SJSA1 (cell line): ENCODE results near the gene TESMIN. TPM values are rescaled to one million over a fixed set of nuclear protein-coding genes. Genes with fewer than 3 reads are reported as not detected.

Experiments
- DNase-seq, 2 experiments: peaks; one replicate each; pipeline ENCODE4 v3.0.0-alpha.2; 2015 to 2020; ENCODE audit warnings: low spot score in 2 of 2, low read depth in 1 of 2
- H3K27ac ChIP-seq: fragments of 250-450 bp; sonication (Bioruptor Pico); 2 replicates; pipeline ENCODE4 v1.5.1; 2020; ENCODE audit warnings: mild to moderate bottlenecking, moderate library complexity
- H3K27me3 ChIP-seq: fragments of 250-450 bp; sonication (Bioruptor Pico); replicated peaks from 2 replicates; pipeline ENCODE4 v1.5.1; 2020; ENCODE audit warnings: mild to moderate bottlenecking, moderate library complexity
- H3K36me3 ChIP-seq: fragments of 250-450 bp; sonication (Bioruptor Pico); 2 replicates; pipeline ENCODE4 v1.5.1; 2020; ENCODE audit warnings: mild to moderate bottlenecking
- H3K4me1 ChIP-seq: fragments of 250-450 bp; sonication (Bioruptor Pico); replicated peaks from 2 replicates; pipeline ENCODE4 v1.6.1; 2021; ENCODE audit warnings: mild to moderate bottlenecking
- H3K4me3 ChIP-seq: fragments of 250-450 bp; sonication (Bioruptor Pico); 2 replicates; pipeline ENCODE4 v1.5.1; 2020; ENCODE audit warnings: mild to moderate bottlenecking
- H3K9me3 ChIP-seq: fragments of 250-450 bp; sonication (Bioruptor Pico); replicated peaks from 2 replicates; pipeline ENCODE4 v1.5.1; 2020; ENCODE audit warnings: mild to moderate bottlenecking
- total RNA-seq: library from RNA; depleted of rRNA; stranded (reverse); fragments of >200 nt; shearing (Covaris generic); gene quantifications from 2 replicates; pipeline ENCODE4 v1.2.3, GENCODE V29; 2014

The TESMIN gene
- total RNA-seq, 1 experiment from 2014 or later = 6.7 TPM

DNA sequence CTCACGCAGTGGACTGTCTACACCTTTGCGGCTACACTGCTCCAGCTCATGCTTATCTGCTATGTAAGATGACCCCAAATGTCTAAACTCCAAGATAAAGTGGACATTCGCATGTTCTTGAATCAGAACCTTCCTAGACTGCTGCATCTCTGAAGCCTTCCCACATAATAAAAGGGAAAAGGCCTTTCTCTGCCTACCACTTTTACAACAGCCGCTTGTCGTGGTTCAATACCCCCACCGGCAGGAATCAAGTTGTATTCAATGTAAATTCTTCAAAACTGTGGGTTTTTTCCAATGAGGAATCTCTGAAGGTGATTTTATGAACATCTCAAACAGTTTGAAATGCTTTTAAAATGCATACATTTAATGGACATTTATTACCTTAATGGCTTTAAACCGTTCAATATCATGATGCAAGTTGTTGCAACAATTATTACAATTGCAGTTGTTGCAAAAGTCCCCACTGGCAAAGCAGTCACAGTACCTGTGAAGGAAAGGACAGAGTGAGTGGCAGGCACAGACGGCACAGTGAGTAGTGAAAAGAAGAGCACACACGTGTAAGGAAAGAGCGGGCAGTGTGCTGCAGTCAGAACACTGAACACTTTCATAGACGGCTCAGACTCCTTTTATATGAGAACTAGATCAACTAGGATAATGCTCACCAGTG, 35.7 kb downstream of the TESMIN start:
- DNase-seq = peak in 1 of 2 experiments; percentile 29
- no peak overlapping the region for H3K27ac ChIP-seq
- no peak overlapping the region for H3K4me3 ChIP-seq
- H3K4me1 ChIP-seq = no peaks in the 10 kb centered on the region
- peaks cover 9% of the 10 kb centered on the region; the same call in 1 of the 2 replicates for H3K27me3 ChIP-seq
- H3K9me3 ChIP-seq = peaks cover 13% of the 10 kb centered on the region
- H3K36me3 ChIP-seq = no peaks in the 10 kb centered on the region

DNA sequence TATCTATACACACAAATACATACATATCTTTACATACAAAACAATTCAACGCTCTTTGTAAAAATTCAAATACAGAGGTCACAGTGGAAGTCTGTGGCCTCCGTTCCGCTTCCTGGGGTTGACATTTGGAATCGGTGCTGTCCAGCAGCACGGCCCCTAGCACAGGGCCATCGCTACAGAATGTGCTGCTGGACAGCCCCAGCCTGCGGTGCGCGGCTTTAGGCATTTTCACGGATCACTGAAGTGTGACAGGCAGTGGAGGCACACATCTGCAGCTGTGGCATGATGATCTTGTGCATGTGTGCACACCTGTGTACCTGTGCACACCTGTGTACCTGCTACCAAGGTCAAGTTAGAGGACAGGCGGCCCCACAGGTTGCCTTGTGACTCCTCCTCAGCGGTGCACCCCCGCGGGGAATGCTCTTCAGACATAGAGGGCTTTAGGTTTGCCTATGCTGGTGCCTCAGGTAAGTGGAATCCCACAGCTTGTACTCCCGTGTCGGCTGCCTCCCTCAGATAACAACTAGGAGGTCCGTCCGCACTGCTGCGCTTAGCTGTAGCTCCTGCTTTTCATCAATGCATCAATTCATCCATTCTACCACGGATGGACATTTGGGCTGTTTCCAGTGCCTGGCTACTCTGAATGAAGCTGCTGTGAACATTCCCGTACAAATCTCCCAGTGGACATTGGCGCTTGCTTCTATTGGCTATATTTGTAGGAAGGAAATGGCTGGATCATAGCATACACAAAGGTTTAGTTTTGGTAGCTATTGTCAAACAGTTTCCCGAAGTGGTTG, 37.1 kb downstream of the TESMIN start:
- Histone ChIP-seq H3K4me3 (no peak overlapping the region), H3K36me3 (no peaks in the 10 kb centered on the region), H3K27me3 (peaks cover 6% of the 10 kb centered on the region; the same call in 1 of the 2 replicates), H3K27ac (no peak overlapping the region), H3K4me1 (no peaks in the 10 kb centered on the region), H3K9me3 (peaks cover 3% of the 10 kb centered on the region)
- DNase-seq = peak in 1 of 2 experiments; percentile 46

DNA sequence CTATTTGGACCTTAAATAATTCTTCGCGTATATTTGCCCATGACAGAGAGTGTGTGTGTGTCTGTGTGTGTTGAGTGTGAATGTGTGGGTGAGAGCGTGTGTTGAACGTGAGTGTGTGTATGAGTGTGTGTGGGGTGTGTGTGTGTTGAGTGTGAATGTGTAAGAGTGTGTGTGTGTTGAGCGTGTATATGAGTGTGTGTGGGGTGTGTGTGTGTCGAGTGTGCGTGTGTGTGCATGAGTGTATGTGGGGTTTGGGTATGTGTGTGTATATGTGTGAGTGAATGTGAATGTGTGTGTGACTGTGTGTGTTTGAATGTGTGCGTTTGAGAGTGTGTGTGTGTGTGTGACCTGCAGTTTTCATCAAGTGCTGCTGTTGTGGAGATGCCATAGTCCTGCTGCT, 40.2 kb downstream of the TESMIN start:
- DNase-seq = no peak
- H3K9me3 ChIP-seq = no peaks in the 10 kb centered on the region
- H3K36me3 ChIP-seq = no peaks in the 10 kb centered on the region
- no peaks in the 10 kb centered on the region for H3K4me1 ChIP-seq
- H3K4me3 ChIP-seq = no peak overlapping the region
- H3K27ac ChIP-seq = no peak overlapping the region
- peaks cover 15% of the 10 kb centered on the region for H3K27me3 ChIP-seq

DNA sequence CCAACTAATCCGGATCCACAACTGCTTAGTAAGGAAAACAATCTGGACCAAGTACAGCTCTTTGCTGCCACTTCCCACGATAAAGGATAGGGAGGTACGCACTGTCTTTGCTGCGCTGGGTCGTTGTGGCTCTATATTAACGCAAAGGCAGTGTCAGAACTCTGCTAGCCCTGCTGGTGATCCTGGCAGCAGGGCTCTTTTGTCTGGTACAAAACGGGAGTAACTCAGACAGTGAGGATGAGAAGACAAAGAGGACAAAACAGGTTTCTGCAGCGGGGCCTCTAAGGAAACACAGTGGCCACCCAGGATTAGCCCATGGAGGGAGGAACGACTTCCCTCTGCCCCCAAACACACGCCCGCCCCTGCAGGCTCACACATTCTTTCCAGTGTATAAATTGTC, 40.9 kb downstream of the TESMIN start:
- DNase-seq = peak in 1 of 2 experiments; percentile 44
- H3K4me3 ChIP-seq = no peak overlapping the region
- peaks cover 22% of the 10 kb centered on the region for H3K27me3 ChIP-seq

DNA sequence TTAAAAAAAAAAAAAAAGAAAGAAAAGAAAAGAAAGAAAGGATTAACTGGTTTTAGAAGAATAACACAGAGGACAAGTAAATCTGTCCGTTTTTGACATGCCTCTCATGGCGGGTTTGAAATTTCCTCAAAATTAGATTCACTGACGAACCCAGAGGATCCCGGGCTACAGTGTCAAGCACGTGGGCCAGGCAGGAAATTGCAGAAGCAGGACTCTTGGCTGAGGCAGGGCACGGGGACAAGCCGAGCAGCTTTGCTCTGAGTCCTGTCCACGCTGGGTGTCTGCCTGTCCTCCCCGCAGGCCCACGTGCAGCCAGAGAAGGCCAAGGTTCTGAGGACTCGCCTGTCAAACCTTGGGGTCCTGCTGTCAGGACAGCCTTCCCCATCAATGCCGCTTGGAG, 42.3 kb downstream of the TESMIN start:
- H3K4me3 ChIP-seq = no peak overlapping the region
- peak in 1 of 2 experiments; percentile 44 for DNase-seq
- H3K27me3 ChIP-seq = peaks cover 35% of the 10 kb centered on the region
- 0 out of 2 replicates have a peak, but pooled peaks cover 3% of the 10 kb centered on the region for H3K4me1 ChIP-seq
- H3K36me3 ChIP-seq = no peaks in the 10 kb centered on the region
- H3K9me3 ChIP-seq = no peaks in the 10 kb centered on the region
- no peak overlapping the region for H3K27ac ChIP-seq

More for the DNA sequence above, 40.9 kb downstream of the TESMIN start:
- H3K4me1 ChIP-seq = no peaks in the 10 kb centered on the region
- no peak overlapping the region for H3K27ac ChIP-seq
- H3K9me3 ChIP-seq = no peaks in the 10 kb centered on the region
- H3K36me3 ChIP-seq = no peaks in the 10 kb centered on the region

DNA sequence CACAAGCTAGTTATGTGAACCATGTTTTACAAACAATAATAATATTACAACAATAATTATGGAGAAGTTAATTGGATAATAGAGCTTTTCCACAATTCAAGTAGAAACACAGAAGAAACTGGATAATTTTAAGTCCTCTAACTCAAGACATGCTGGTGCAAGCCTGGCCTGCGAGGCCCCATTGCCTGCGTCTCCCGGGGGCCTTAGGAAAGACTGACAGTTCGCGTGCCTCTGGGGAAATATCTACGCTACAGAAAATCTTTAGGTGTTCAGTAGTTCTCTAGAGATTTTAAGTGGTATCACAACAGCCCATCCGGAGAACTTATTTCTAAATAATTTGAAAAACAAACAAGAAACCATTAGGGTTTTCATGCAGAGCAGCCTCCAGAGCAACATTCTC, 43.8 kb downstream of the TESMIN start:
- Histone ChIP-seq H3K27ac (no peak overlapping the region), H3K36me3 (no peaks in the 10 kb centered on the region), H3K4me3 (no peak overlapping the region), H3K9me3 (no peaks in the 10 kb centered on the region), H3K4me1 (0 out of 2 replicates have a peak, but pooled peaks cover 3% of the 10 kb centered on the region), H3K27me3 (peaks cover 49% of the 10 kb centered on the region)
- no peak for DNase-seq

DNA sequence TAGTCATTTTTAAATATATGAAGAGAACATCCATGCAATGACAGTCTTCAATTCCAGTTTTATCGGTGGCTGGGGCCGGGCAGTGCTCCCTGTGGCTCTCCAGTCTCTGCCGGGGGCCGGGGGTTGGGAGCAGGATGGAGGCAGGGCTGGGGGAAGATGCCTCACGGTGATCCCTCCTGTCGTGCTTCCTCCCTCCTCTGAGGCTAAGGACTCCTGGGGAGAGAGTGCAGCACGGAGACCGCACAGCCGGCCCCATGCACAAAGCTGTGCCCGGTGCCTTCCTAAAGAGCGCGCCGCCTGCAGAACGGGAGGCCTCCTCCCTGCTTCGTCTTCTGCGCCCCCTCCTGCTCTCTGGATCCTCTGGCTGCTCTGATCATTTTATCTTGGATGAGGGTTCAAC, 46.4 kb downstream of the TESMIN start:
- DNase-seq = peak in 1 of 2 experiments; percentile 48
- Histone ChIP-seq H3K4me3 (no peak overlapping the region), H3K9me3 (no peaks in the 10 kb centered on the region)

DNA sequence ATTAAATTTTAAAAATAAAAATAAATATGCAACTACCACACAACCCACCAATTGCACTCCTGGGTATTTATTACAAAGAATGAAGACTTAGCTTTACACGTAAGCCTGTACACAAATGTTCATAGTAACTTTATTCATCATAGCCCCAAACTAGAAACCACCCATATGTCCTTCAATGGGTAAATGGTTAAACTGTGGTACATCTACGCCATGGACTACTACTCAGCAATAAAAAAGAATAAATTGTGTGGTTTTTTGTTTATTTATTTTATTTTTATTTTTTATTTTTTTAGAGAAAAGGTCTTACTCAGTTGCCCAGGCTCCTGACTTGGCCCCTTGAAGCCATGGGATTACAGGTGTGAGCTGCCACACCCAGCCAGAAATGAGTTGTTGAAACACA, 52.3 kb downstream of the TESMIN start:
- H3K27me3 ChIP-seq = peaks cover 34% of the 10 kb centered on the region

More for the DNA sequence above, 46.4 kb downstream of the TESMIN start:
- peaks cover 58% of the 10 kb centered on the region for H3K27me3 ChIP-seq
- H3K4me1 ChIP-seq = 0 out of 2 replicates have a peak, but pooled peaks cover 3% of the 10 kb centered on the region
- no peak overlapping the region for H3K27ac ChIP-seq
- H3K36me3 ChIP-seq = no peaks in the 10 kb centered on the region

DNA sequence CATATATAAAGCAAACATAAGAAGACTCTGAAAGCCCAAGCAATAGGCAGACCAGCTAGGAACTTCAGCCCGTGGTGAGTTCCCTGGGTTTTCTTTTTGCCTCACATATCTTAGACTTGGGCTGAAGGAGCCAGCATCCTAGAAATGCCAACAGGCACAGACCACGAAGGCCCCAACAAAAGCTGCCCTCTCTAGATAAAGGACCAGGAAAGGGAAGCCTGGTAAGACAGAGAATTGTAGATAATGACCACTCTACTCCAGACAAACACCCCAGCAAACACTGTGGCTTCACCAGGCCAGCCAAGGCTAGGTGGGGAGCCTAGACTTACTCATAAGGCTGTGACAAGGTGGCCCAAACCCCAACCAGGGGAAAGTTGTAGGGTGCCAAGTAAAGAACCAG, 55.8 kb downstream of the TESMIN start:
- no peak for DNase-seq
- H3K9me3 ChIP-seq = peaks cover 4% of the 10 kb centered on the region
- no peak overlapping the region for H3K4me3 ChIP-seq
- H3K4me1 ChIP-seq = no peaks in the 10 kb centered on the region
- H3K27me3 ChIP-seq = peaks cover 16% of the 10 kb centered on the region
- H3K36me3 ChIP-seq = no peaks in the 10 kb centered on the region
- H3K27ac ChIP-seq = no peak overlapping the region

More for the DNA sequence above, 52.3 kb downstream of the TESMIN start:
- Histone ChIP-seq H3K4me1 (no peaks in the 10 kb centered on the region), H3K4me3 (no peak overlapping the region), H3K36me3 (no peaks in the 10 kb centered on the region), H3K9me3 (peaks cover 4% of the 10 kb centered on the region), H3K27ac (no peak overlapping the region)
- DNase-seq = no peak

DNA sequence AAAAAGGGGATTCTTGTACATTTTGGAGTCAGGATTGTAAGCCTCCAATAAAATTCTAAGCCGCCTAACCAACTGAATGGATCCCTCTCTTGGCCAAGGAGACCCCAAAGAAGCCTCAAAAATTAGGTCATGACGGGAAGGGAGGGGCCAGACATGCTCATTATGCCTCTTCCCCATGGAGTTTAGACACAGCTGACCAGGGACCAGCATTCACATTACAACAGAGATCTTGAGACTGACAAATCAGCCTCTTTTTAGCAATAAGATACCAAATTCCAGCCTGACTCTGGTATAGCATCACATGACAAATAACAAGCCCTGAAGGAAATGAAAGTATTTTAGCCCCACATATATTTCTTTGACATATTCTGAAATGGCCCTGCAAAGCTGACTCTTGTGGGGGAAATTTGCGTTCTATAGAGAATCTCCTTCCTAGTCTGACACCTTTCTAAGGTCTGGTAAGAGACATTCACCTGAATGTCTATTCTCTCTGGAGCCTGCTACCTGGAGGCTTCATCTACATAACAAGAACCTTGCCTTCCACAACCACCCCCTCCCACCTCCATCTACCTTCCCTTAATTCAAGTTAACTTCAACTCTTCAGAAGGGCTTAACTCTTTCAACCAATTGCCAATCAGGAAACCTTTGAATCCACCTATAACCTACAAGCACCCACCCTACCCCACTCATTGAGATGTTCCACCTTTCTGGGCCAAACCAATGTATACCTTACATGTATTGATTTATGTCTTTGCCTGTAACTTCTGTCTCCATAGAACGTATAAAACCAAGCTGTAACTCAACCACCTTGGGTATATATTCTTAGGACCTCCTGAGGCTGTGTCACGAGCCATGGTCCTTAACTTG, 56.7 kb downstream of the TESMIN start:
- no peaks in the 10 kb centered on the region for H3K36me3 ChIP-seq
- no peak overlapping the region for H3K4me3 ChIP-seq
- no peak for DNase-seq
- no peaks in the 10 kb centered on the region for H3K4me1 ChIP-seq
- peaks cover 4% of the 10 kb centered on the region for H3K9me3 ChIP-seq
- peaks cover 21% of the 10 kb centered on the region for H3K27me3 ChIP-seq
- H3K27ac ChIP-seq = no peak overlapping the region

DNA sequence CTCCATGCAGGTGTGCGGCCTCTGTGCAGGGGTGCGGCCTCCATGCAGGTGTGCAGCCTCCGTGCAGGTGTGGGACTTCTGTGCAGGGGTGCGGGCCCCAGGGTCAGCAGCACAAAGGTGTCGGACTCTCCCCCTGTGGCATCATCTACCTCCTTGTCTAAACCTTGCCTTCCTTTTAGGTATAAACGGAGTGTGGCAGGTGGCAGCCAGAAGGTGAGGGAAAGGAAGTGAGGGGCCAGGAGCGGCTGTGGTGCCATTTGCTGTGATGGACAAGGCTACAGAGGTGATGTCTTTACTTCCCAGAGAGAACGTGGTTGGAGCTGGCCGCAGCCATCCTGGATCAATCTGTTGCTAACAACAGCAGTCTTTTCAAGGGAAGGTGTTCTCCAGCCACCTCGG, 57.8 kb downstream of the TESMIN start:
- Histone ChIP-seq H3K4me1 (no peaks in the 10 kb centered on the region), H3K9me3 (peaks cover 4% of the 10 kb centered on the region), H3K27me3 (peaks cover 27% of the 10 kb centered on the region), H3K27ac (no peak overlapping the region), H3K4me3 (no peak overlapping the region), H3K36me3 (no peaks in the 10 kb centered on the region)
- DNase-seq = no peak

DNA sequence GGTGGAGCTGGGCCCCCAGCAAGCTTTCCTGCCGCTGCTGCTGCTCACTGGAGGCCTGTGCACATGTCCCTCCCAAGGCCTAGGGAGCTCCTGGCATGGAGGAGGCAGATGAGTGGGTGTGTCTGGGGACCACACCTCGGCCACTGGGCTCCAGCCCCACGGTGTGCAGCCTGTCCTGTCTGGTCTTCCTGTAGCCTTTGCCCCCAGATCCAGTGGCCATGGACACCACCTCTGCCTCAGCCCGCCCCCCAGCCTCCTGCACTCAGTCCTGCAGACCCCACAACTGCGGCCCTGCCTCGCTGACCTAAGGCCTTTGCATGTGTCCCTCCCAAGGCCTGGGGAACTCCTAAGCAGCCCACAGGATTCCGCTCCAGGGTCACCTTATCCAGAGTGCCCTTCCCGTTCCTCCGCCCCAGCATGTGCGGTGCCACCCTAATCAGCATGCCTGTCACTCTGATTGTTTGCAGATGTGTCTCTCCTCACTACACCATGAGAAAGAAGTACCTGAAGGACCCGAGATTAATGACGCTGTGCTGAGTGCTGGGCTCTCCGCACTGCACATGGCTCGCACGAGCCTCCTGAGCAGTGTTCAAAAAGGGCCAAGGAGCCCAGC, 58.3 kb downstream of the TESMIN start:
- H3K27me3 ChIP-seq = peaks cover 27% of the 10 kb centered on the region
- no peak overlapping the region for H3K27ac ChIP-seq
- no peaks in the 10 kb centered on the region for H3K36me3 ChIP-seq
- DNase-seq = peak in 1 of 2 experiments; percentile 49
- H3K9me3 ChIP-seq = peaks cover 2% of the 10 kb centered on the region
- no peaks in the 10 kb centered on the region for H3K4me1 ChIP-seq
- H3K4me3 ChIP-seq = no peak overlapping the region

DNA sequence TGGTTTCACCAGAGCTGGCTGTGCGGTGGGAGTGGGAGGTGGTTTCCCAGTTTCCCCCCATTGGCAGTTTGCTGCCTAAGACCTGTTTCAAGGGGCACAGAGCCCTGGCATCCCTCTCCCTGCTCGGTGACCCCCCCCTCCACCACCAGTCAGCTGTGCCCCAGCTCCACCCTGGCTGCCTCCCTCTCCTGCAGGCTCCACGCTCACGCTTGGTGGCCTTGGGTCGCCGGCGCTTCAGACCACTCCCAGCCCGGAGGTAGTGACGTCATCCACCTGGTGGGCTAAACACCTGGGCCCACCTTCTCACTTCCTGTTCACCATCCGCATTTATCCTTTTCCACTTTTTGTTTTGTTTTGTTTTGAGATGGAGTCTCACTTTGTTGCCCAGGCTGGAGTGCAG, 59.2 kb downstream of the TESMIN start:
- Histone ChIP-seq H3K27me3 (peaks cover 33% of the 10 kb centered on the region), H3K4me3 (no peak overlapping the region), H3K4me1 (no peaks in the 10 kb centered on the region), H3K9me3 (peaks cover 2% of the 10 kb centered on the region), H3K36me3 (no peaks in the 10 kb centered on the region), H3K27ac (no peak overlapping the region)
- DNase-seq = no peak
